ENCODE measurements around the gene GTPBP2. TPM values are rescaled to one million over a fixed set of nuclear protein-coding genes. Genes with fewer than 3 reads are reported as not detected.
A peak's percentile ranks its signal among the peaks of the same experiment; 100 is the strongest.

GTPBP2 gene
- total and polyA plus RNA-seq, 2 of the 13 experiments (the other 11 are each of a cell fraction or from before 2014, with no cell fraction given), result 26.9 to 88.2 TPM

DNA sequence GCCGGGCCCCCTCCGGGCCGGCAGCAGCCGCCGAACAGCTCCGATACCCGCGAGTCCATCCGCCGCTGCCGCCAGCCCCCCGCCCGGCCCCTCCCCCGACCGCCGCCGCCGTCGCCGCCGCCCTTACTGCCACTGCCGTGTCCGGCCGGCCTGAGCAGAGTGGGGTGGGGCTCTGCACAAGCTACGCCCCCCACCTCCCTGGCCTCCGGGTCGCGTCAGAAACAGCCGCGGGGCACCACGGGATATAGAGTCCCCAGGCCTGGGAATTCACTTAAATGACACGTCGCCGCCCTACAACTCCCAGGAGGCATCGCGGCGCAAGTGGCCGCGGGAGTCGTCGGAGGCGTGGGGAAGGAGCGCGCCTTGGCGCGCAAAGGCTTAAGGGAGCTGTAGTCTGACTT lies at the start of gene GTPBP2 (continued):
- no peak for TF ChIP-seq NFAT5 (CRISPR knock-in tag; IDR thresholded peaks at IDR 0.05)
- peak; percentile 8; the same call in 1 of the 2 replicates for TF ChIP-seq NCOR1 (IDR thresholded peaks at IDR 0.05; ENCODE audit: borderline replicate concordance, low read length)
- TF ChIP-seq HNF4G (IDR thresholded peaks at IDR 0.05; ENCODE audit: borderline replicate concordance, low read depth, low read length), result no peak
- TF ChIP-seq HNF4G (CRISPR knock-in tag; IDR thresholded peaks at IDR 0.05; ENCODE audit: borderline replicate concordance, low read depth), result no peak
- no peak for TF ChIP-seq NONO (IDR thresholded peaks at IDR 0.05)
- TF ChIP-seq NONO (CRISPR knock-in tag; conservative IDR thresholded peaks at IDR 0.05), result peak; percentile 26; the same call in 1 of the 2 replicates
- TF ChIP-seq AGO2 (optimal IDR thresholded peaks at IDR 0.05; ENCODE audit: low read depth, low read length), result peak; percentile 33
- TF ChIP-seq ZNF275 (CRISPR knock-in tag; IDR thresholded peaks at IDR 0.05; ENCODE audit: borderline replicate concordance), result no peak
- TF ChIP-seq, protein P1, sequence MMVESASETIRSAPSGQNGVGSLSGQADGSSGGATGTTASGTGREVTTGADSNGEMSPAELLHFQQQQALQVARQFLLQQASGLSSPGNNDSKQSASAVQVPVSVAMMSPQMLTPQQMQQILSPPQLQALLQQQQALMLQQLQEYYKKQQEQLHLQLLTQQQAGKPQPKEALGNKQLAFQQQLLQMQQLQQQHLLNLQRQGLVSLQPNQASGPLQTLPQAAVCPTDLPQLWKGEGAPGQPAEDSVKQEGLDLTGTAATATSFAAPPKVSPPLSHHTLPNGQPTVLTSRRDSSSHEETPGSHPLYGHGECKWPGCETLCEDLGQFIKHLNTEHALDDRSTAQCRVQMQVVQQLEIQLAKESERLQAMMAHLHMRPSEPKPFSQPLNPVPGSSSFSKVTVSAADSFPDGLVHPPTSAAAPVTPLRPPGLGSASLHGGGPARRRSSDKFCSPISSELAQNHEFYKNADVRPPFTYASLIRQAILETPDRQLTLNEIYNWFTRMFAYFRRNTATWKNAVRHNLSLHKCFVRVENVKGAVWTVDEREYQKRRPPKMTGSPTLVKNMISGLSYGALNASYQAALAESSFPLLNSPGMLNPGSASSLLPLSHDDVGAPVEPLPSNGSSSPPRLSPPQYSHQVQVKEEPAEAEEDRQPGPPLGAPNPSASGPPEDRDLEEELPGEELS (CRISPR knock-in tag; IDR thresholded peaks at IDR 0.05), result no peak
- TF ChIP-seq ZNF574 (CRISPR knock-in tag; IDR thresholded peaks at IDR 0.05), result peak; percentile 87
- TF ChIP-seq PAWR (CRISPR knock-in tag; IDR thresholded peaks at IDR 0.05; ENCODE audit: borderline replicate concordance), result no peak
- 0 out of 2 replicates have a peak, but pooled peaks have one; percentile 35 for TF ChIP-seq PCBP1 (IDR thresholded peaks at IDR 0.05; ENCODE audit: borderline replicate concordance, low read depth, low read length)
- 0 out of 2 replicates have a peak, but pooled peaks have one; percentile 3 for TF ChIP-seq ZZZ3 (CRISPR knock-in tag; IDR thresholded peaks at IDR 0.05; ENCODE audit: borderline replicate concordance)
- no peak for TF ChIP-seq CENPBD1 (CRISPR knock-in tag; IDR thresholded peaks at IDR 0.05; ENCODE audit: borderline replicate concordance, low read depth)
- TF ChIP-seq ZNF558 (CRISPR knock-in tag; IDR thresholded peaks at IDR 0.05; ENCODE audit: borderline replicate concordance), result no peak
- no peak for TF ChIP-seq ZIK1 (CRISPR knock-in tag; IDR thresholded peaks at IDR 0.05; ENCODE audit: borderline replicate concordance, low read depth)
